ENCODE data around the gene KIF26A. TPM values are rescaled to one million over a fixed set of nuclear protein-coding genes. Genes with fewer than 3 reads are reported as not detected.

The KIF26A gene
- total RNA-seq, 1 donor from 2014 or later = 13.0 TPM

- DNase-seq (ENCODE audit: low spot score in 2 of 2) (no peak), FAIRE-seq (no peak)
Measured at GRCh38 chr14:104228716-104229533, 90.5 kb downstream of the KIF26A start.

- FAIRE-seq (no peak), DNase-seq (ENCODE audit: low spot score in 2 of 2) (no peak)
Measured at GRCh38 chr14:104229534-104230055, 91.2 kb downstream of the KIF26A start.

- DNase-seq (ENCODE audit: low spot score in 2 of 2) = no peak
- FAIRE-seq = no peak
Measured at GRCh38 chr14:104230119-104230815, 91.9 kb downstream of the KIF26A start.

Small RNAs within 50 kb of the gene (small RNA-seq; reads per million reads assigned to genes)
- gene MIR203A = 1.7 reads per million, percentile 78 among the genes with 10 or more reads in this experiment

Other genes with a start within 250 kb of the KIF26A start
- gene TDRD9, start 210.1 kb upstream of the KIF26A start, total RNA-seq = 6.5 TPM
- gene RD3L, start 196.1 kb upstream of the KIF26A start, total RNA-seq = not detected
- 0.41 TPM for gene ASPG, start 52.9 kb upstream of the KIF26A start, total RNA-seq